Limb (tissue), 2 donors: ENCODE data around the gene OSMR.

Experiments
- DNase-seq, 2 donors: peaks; one replicate each; pipeline ENCODE4 v3.0.0-alpha.2; 2016; ENCODE audit errors: extremely low spot score in 2 of 2

OSMR gene

DNA sequence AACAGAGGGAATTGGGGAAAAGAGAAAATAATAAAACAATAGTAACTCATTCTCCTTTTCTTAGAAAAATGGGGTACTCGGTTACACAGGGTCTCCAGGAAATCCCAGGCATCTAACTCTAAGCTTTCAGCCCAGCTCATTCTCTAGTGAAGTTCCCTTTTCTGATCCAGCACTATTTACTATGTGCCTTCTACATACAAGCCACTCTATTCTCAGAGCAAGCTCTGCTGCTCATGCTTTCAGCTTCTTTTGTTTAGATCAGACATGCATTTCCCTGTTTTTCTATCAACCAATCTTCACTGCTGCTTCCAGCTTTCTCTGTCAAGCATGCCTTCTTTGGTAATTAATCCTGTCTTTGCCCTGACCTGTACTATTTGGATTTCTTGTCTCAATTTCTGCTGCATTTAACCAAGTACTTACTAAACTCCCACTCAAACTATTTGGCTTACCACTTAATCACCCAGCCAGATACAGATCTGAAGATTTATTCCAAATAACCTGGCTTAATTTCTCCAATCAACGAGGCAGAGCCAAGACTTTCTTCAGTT lies 25.3 kb downstream of the OSMR start:
- no peak for DNase-seq

- DNase-seq = no peak
Measured at GRCh38 chr5:38871790-38872551, 26.2 kb downstream of the OSMR start.

GRCh38 chr5:38872826-38873225 lies 27.0 kb downstream of the OSMR start:
- DNase-seq = no peak

DNA sequence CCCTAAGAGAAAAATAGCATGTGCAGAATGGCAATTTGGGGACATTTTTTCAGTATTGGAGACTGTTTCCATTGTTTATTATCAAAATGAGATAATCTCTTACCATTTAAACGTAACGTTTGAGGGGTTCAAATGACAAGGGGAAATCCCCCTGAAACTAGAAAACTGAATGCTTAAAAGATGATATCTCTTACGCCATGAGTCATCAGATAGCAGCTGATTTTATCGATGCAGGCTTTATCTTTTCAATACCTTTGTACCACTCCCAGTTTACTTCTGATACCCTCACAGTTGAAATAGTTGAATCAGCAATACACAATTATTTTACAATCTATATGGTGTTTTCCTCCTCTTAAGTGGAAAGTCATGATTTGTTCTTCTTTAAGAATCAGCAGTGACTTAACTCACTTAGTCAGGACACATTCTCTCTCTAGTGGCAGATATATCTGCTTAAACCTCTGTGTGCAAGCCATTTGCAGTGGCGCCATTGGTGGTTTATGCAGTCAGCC lies 29.2 kb downstream of the OSMR start:
- no peak for DNase-seq

DNA sequence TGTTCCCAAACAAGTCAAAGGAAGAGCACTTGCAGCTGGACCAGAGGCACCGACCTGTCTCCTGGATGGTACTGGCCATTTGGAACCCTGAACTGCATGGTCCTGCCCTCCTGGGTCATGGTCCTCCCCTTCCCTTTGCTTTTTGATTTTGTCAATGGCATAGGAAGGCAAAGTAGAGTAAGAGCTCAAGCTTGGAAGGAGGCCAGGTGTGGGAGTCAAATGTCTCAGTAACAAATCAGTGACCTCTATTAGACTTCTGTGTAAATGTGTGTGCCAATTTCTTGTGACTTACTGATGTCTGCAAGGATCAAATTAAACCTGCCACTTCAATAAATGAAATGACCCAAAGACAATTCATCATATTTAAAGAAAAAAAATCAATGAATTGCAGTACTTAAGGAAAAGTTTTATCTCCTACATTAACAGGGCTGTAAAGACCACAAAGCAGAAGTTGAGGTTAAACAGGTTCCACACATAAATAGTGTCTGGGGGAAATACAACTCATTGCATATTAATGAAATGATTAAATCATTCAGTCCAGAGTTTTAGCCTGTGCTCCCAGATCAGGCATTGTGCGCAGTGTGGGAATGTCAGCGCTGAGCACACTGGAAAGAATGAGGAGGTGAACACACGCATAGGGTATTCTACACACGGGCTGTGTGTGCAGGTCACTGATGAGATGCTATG lies 32.7 kb downstream of the OSMR start:
- DNase-seq = no peak

GRCh38 chr5:38879078-38879460 lies 33.3 kb downstream of the OSMR start:
- no peak for DNase-seq

DNA sequence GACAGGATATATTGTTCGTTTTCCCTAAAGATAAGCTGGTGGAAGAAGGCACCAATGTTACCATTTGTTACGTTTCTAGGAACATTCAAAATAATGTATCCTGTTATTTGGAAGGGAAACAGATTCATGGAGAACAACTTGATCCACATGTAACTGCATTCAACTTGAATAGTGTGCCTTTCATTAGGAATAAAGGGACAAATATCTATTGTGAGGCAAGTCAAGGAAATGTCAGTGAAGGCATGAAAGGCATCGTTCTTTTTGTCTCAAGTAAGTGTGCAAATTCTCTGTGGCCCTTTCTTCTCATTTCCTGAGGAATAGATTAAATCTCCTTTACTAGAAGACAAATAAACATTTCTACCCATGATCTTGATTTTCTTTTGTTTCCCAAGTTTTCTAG lies 38.0 kb downstream of the OSMR start:
- DNase-seq = no peak

GRCh38 chr5:38885208-38885607 lies 39.4 kb downstream of the OSMR start:
- DNase-seq = no peak

GRCh38 chr5:38888041-38888440 lies 42.2 kb downstream of the OSMR start:
- no peak for DNase-seq

GRCh38 chr5:38889424-38889823 lies 43.6 kb downstream of the OSMR start:
- no peak for DNase-seq

DNA sequence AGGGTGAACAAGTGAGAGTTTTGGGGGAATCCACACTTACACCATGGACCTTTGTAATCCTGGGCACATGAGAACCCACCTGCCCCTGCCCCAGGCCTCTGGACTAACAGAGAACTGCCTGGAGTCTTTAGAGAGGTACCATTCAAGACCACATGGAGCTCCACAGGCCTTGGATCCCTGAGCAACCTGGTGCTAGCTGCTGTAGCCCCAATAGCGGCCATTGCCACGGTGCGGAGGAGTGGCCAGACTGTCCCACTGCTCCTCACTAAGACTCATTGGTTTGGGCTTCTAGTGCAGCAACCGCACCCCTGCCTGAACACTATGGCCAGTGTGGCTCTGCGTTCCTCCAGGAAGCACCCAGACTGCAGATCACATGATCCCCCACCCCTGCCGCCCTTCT lies 45.8 kb downstream of the OSMR start:
- no peak for DNase-seq

DNA sequence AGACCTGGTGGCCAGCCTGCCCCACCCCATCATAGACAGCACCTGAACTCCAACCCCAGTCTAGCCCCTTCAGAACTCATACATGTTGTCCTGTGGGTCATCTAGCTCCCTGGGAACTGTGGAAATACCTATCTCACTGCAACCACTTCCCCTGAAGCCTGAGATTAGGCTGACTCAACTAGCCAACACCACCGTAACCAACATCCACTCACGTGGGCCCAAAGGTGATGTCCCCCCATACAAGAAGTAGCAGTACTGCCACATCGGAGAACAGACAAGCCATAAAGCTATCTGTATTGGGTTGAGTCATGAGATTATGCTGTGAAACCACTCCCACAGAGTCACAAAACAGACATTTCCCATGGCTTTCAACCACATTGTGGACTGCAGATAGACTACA lies 46.6 kb downstream of the OSMR start:
- DNase-seq = no peak

- no peak for DNase-seq
Measured at GRCh38 chr5:38896760-38897159, 50.9 kb downstream of the OSMR start.

GRCh38 chr5:38899936-38900335 lies 54.1 kb downstream of the OSMR start:
- DNase-seq = no peak

GRCh38 chr5:38905516-38905915 lies 59.7 kb downstream of the OSMR start:
- DNase-seq = no peak

DNA sequence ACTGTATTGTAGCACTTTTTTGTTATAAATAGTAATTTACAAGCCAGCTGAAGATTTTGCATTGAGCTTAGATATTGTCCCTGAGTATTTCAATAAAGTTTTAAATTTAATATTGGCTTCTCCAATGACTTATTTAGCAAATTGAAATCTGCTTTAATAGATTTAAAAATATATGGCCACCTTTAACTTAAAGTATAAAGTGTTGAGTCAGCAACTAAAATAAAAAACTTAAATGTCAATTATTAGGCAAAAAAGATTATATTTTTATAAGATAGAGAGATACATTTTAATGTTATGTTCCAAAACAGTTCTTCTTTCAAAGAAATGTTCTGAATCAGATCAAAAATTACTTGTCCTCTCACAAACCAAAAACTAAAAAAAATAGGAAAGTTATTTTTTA lies 60.7 kb downstream of the OSMR start:
- DNase-seq = no peak

- DNase-seq = no peak
Measured at GRCh38 chr5:38911933-38912332, 66.1 kb downstream of the OSMR start.

GRCh38 chr5:38913714-38914113 lies 67.9 kb downstream of the OSMR start:
- no peak for DNase-seq

DNA sequence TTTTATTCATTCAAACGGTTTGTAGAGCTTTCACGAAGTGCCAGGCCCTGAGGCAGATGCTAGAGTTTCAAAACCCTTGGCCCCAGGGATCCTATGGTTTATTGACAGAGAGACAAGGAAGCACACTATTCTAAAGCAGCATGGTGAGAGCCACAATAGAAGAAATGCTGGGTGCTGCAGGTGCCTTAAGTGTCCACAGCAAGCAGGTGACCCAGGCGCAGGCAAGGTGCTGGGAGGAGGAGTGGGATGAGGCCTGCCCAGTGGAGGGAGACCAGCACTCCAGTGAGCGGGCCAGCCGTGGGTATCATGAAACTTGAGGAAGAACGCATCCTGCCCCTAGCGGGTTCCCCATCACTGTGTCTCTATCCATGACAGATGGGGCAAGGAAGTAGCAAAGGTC lies 71.0 kb downstream of the OSMR start:
- DNase-seq = no peak

- no peak for DNase-seq
Measured at GRCh38 chr5:38921174-38921573, 75.4 kb downstream of the OSMR start.

DNA sequence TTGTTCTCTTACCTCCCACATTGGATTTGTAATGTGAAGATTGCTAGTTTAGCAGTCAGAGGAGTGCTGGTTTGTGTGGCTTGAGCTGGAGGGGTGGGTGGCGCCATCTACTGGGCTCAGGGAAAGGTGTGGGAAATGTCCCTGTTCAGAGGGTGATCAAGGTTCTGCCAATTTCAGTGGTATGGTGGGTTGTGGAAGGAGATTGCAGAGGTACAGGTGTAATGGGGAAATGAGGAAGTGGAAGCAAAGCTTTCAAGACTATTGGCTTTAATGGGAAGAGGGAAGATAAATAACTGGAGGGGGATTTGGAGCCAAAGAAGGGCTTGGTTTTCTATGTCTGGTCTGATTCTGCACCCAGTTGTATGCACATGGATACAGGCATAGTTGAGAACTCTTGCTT lies 76.4 kb downstream of the OSMR start:
- peak; percentile 26 to 54 for DNase-seq

DNA sequence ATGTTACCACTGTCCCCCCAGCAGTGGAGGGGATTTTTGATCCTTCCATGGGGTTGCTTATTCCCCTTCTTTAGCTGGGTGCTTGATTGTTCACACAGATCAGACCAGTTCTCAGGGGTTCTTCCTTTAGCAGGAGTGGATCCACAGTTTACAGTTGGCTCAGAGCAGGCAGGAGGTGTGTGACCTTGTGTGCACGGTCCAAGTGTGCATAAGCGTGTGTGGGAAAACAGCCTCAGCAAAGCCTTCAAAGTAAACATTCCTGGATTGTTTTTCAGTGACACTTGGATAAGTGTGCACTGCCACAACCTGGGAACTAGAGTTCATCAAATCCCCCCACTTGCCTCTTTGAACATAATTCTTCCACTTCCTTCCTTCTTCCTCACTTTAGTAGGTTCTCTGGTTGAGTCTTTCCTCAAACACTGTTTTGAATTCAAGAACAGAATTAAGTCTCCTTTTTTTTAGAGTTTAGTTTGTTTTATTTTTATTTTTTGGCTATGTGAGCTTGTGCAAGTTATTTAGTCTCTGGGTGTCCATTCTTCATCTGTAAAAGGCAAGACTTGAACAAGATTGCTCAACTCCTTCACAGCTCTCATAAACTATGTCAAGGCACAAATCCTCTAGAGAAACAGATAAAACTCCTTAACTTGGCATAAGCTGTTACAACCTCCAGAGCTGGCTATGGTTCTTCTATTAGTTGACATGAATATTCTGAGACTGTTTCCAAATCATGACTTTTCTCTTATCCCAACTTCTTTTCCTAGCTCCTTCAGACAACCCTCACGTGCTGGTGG lies 78.0 kb downstream of the OSMR start:
- DNase-seq = no peak
